Measurements from ENCODE around the gene BMPR1B.

GRCh38 chr4:94934201-94934600, 176.4 kb downstream of the BMPR1B start:
- TF ChIP-seq HOXA7 (CRISPR knock-in tag; IDR thresholded peaks at IDR 0.05) (no peak), CTCF (IDR thresholded peaks at IDR 0.05) (no peak), CHD2 (IDR thresholded peaks at IDR 0.05; ENCODE audit: low read length, partially characterized antibody) (no peak), HDAC2 (IDR thresholded peaks at IDR 0.05) (no peak), KDM1A (IDR thresholded peaks at IDR 0.05; ENCODE audit: low read depth) (no peak)
- TF ChIP-seq, protein P1, sequence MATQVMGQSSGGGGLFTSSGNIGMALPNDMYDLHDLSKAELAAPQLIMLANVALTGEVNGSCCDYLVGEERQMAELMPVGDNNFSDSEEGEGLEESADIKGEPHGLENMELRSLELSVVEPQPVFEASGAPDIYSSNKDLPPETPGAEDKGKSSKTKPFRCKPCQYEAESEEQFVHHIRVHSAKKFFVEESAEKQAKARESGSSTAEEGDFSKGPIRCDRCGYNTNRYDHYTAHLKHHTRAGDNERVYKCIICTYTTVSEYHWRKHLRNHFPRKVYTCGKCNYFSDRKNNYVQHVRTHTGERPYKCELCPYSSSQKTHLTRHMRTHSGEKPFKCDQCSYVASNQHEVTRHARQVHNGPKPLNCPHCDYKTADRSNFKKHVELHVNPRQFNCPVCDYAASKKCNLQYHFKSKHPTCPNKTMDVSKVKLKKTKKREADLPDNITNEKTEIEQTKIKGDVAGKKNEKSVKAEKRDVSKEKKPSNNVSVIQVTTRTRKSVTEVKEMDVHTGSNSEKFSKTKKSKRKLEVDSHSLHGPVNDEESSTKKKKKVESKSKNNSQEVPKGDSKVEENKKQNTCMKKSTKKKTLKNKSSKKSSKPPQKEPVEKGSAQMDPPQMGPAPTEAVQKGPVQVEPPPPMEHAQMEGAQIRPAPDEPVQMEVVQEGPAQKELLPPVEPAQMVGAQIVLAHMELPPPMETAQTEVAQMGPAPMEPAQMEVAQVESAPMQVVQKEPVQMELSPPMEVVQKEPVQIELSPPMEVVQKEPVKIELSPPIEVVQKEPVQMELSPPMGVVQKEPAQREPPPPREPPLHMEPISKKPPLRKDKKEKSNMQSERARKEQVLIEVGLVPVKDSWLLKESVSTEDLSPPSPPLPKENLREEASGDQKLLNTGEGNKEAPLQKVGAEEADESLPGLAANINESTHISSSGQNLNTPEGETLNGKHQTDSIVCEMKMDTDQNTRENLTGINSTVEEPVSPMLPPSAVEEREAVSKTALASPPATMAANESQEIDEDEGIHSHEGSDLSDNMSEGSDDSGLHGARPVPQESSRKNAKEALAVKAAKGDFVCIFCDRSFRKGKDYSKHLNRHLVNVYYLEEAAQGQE (IDR thresholded peaks at IDR 0.05) = no peak
